Subcutaneous abdominal adipose tissue (tissue), 5 donors: ENCODE measurements around the gene POLR1C.
"Not testable (repeated sequence)": the region's sequence is repeated elsewhere in the genome, so short reads cannot be mapped to it uniquely, and the experiment has no call there.

Experiments
- H3K27ac ChIP-seq: one replicate; pipeline ENCODE4 v1.7.0; 2013; ENCODE audit warnings: low read depth, mild to moderate bottlenecking, inconsistent platforms, low read length, moderate library complexity
- H3K27me3 ChIP-seq, 5 donors: one replicate each; pipeline ENCODE4 v1.7.0; 2013; ENCODE audit warnings: low read length in 5 of 5, inconsistent platforms in 1 of 5; ENCODE audit not compliant: control insufficient read depth in 5 of 5, insufficient read depth in 4 of 5
- H3K36me3 ChIP-seq, 5 donors: one replicate each; pipeline ENCODE4 v1.7.0; 2013; ENCODE audit warnings: low read length in 5 of 5; ENCODE audit not compliant: control insufficient read depth in 5 of 5, insufficient read depth in 5 of 5
- H3K4me1 ChIP-seq, 5 donors: one replicate each; pipeline ENCODE4 v1.7.0; 2013; ENCODE audit warnings: low read length in 5 of 5, mild to moderate bottlenecking in 3 of 5, moderate library complexity in 1 of 5; ENCODE audit not compliant: control insufficient read depth in 5 of 5, insufficient read depth in 5 of 5
- H3K4me3 ChIP-seq, 5 donors: one replicate each; pipeline ENCODE4 v1.7.0; 2013; ENCODE audit warnings: low read length in 5 of 5, low read depth in 1 of 5
- H3K9ac ChIP-seq, 5 donors: one replicate each; pipeline ENCODE4 v1.7.0; 2013; ENCODE audit warnings: low read length in 5 of 5, mild to moderate bottlenecking in 4 of 5, moderate library complexity in 3 of 5
- H3K9me3 ChIP-seq, 5 donors: one replicate each; pipeline ENCODE4 v1.7.0; 2013; ENCODE audit warnings: low read length in 5 of 5; ENCODE audit not compliant: control insufficient read depth in 5 of 5
- donor health status: healthy.
- donor health status: healthy.
- donor health status: healthy.
- donor health status: healthy.
- donor health status: healthy.

POLR1C gene

GRCh38 chr6:43498291-43498690 is 18.6 kb upstream of the POLR1C start:
- not testable (repeated sequence) for H3K9me3 ChIP-seq, H3K4me3 ChIP-seq, H3K27ac ChIP-seq, H3K27me3 ChIP-seq, H3K9ac ChIP-seq
- Histone ChIP-seq H3K4me1 (peaks cover 0 to 34% (median 4%) of the 10 kb centered on the region in 5 donors), H3K36me3 (peaks cover 2 to 62% (median 58%) of the 10 kb centered on the region in 5 donors)

DNA sequence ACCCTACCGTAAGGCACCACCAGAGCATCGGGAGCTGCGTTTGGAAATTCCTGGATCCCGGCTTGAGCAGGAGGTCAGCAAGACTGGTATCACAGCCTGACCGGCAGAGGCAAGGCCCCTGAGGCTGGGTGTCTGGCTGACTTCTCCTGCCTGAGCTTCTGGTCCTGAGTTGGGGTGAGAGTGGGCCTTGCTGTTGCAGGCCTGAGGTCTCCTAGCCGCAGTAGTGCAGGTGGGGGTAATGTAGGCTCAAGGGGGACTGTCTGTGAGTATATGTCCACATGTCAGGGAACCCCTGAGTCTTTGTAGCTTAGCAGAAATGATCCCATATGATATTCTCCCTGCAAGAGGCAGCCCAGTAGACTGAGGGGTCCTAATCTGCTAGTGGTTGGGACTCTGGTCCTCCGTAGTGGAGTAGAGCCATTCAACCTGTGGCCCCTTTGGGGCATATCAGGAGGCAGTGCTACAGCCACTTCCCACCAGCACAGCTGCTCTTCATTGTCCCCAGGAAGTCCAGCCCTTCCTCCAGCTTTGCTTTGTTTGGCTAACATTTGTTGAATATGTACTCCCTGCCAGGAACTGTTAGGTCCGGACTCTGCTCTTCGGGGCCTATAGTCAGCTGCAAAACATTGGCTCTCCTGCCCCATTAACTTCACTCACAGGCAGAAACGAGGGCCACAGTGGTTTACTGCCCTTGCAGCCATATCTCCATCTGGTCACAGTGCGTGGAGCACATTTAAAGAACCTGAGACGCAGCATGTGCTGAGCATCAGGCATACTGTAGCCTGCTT is 17.7 kb upstream of the POLR1C start:
- H3K9ac ChIP-seq = no peak overlapping the region
- H3K4me1 ChIP-seq = peaks cover 0 to 34% (median 4%) of the 10 kb centered on the region in 5 donors

DNA sequence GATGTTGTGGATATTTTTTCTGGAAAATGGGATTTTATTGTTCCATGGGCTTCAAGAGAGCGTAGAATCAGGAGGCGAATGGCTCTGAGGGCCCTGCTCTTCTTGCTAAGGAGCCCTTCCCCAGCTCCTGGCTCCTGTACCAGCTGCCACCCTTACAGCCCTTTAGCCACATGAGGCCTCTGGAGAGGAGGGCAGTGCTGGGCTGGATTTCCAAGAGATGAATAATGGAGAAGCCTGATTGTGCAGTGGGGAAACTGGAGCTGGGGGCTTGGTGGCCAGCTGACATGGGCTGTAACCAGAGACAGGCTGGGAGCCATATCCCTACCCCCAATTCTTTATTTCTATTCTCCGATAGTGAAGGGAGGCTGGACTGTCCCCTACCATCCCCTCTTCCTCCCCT is 16.0 kb upstream of the POLR1C start:
- Histone ChIP-seq H3K36me3 (peaks cover 2 to 87% (median 81%) of the 10 kb centered on the region in 5 donors), H3K27ac (no peak overlapping the region), H3K9ac (no peak overlapping the region)

More for the DNA sequence above, 17.7 kb upstream of the POLR1C start:
- no peaks in the 10 kb centered on the region for H3K9me3 ChIP-seq
- H3K36me3 ChIP-seq = peaks cover 2 to 70% (median 64%) of the 10 kb centered on the region in 5 donors
- no peak overlapping the region for H3K27ac ChIP-seq
- H3K4me3 ChIP-seq = no peak overlapping the region
- no peaks in the 10 kb centered on the region for H3K27me3 ChIP-seq

GRCh38 chr6:43502666-43503065 is 14.2 kb upstream of the POLR1C start:
- Histone ChIP-seq H3K27ac (no peak overlapping the region), H3K36me3 (peaks cover 2 to 80% (median 76%) of the 10 kb centered on the region in 5 donors), H3K9me3 (no peaks in the 10 kb centered on the region)

More for the DNA sequence above, 16.0 kb upstream of the POLR1C start:
- peaks cover 0 to 26% (median 4%) of the 10 kb centered on the region in 5 donors for H3K4me1 ChIP-seq
- no peak overlapping the region for H3K4me3 ChIP-seq
- no peaks in the 10 kb centered on the region for H3K9me3 ChIP-seq
- H3K27me3 ChIP-seq = no peaks in the 10 kb centered on the region

DNA sequence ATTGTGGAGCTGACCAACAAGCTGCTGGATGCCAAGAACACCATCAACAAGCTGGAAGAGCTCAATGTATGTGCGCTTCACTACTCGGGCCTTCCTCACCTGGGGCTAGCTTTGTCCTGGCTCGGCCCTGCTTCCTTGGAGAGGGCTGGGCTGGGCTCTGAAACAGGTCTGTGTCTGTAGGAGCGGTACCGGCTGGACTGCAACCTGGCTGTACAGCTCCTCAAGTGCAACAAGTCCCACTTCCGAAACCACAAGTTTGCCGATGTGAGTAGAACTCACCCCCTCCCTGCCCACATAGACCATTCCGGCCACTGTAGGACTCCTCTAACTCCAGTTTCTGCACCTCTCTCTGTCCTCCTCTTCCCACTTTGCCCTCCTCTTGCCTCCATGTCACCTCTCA is 13.4 kb upstream of the POLR1C start:
- Histone ChIP-seq H3K36me3 (peaks cover 2 to 72% (median 68%) of the 10 kb centered on the region in 5 donors), H3K4me3 (no peak overlapping the region), H3K9ac (no peak overlapping the region), H3K27me3 (peaks cover 2 to 16% (median 3%) of the 10 kb centered on the region in 5 donors), H3K4me1 (peaks cover 0 to 32% (median 9%) of the 10 kb centered on the region in 5 donors), H3K27ac (no peak overlapping the region), H3K9me3 (no peaks in the 10 kb centered on the region)

More at GRCh38 chr6:43502666-43503065, 14.2 kb upstream of the POLR1C start:
- Histone ChIP-seq H3K27me3 (peaks cover 0 to 8% (median 2%) of the 10 kb centered on the region in 5 donors), H3K4me3 (no peak overlapping the region), H3K9ac (no peak overlapping the region), H3K4me1 (peaks cover 0 to 32% (median 9%) of the 10 kb centered on the region in 5 donors)

DNA sequence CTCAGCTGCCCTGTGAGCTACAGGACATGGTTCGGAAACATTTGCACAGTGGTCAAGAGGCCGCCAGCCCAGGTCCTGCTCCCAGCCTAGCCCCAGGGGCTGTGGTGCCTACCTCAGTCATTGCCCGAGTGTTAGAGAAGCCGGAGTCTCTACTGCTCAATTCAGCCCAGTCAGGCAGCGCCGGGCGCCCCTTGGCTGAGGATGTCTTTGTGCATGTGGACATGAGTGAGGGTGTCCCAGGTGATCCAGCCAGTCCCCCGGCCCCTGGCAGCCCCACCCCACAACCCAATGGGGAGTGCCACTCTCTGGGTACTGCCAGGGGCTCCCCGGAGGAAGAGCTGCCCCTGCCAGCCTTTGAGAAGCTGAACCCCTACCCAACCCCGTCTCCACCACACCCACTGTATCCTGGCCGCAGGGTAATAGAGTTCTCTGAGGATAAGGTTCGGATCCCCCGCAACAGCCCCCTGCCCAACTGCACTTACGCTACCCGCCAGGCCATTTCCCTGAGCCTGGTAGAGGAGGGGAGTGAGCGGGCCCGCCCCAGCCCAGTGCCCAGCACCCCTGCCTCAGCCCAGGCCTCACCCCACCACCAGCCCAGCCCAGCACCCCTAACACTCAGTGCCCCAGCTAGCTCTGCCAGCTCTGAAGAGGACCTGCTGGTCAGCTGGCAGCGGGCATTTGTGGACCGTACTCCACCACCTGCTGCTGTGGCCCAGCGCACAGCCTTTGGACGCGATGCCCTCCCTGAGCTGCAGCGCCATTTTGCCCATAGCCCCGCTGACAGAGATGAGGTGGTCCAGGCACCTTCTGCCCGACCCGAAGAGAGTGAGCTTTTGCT is 11.9 kb upstream of the POLR1C start:
- peaks cover 6 to 24% (median 8%) of the 10 kb centered on the region in 5 donors for H3K27me3 ChIP-seq
- no peak overlapping the region for H3K9ac ChIP-seq
- H3K4me3 ChIP-seq = no peak overlapping the region
- H3K4me1 ChIP-seq = peaks cover 2 to 26% (median 12%) of the 10 kb centered on the region in 5 donors
- peaks cover 0 to 57% (median 54%) of the 10 kb centered on the region in 5 donors for H3K36me3 ChIP-seq
- no peak overlapping the region for H3K27ac ChIP-seq
- H3K9me3 ChIP-seq = no peaks in the 10 kb centered on the region

DNA sequence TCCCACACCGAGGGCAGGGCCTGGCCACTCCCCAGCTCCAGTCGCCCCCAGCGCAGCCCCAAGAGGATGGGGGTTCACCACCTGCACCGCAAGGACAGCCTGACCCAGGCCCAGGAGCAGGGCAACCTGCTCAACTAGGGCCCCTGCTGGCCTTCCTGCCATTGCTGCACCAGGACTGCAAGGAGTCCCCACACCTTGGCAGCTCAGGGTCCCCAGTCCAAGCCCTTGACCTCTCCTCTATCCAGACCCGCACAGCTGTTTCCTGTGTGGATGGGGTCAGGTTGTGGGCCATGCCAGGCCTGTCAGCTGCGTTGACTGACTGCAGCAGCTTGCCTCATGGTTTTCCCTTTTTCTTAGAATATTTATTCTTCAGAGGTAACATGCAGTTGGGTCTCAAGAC is 11.2 kb upstream of the POLR1C start:
- Histone ChIP-seq H3K27me3 (peaks cover 6 to 24% (median 8%) of the 10 kb centered on the region in 5 donors), H3K9ac (no peak overlapping the region), H3K36me3 (peaks cover 0 to 50% (median 47%) of the 10 kb centered on the region in 5 donors), H3K27ac (no peak overlapping the region), H3K4me1 (peaks cover 2 to 26% (median 17%) of the 10 kb centered on the region in 5 donors), H3K9me3 (no peaks in the 10 kb centered on the region), H3K4me3 (no peak overlapping the region)

- Histone ChIP-seq H3K27me3 (peaks cover 6 to 24% (median 8%) of the 10 kb centered on the region in 5 donors), H3K4me3 (no peak overlapping the region), H3K9ac (no peak overlapping the region), H3K9me3 (no peaks in the 10 kb centered on the region), H3K36me3 (peaks cover 0 to 48% (median 47%) of the 10 kb centered on the region in 5 donors), H3K27ac (no peak overlapping the region), H3K4me1 (peaks cover 2 to 30% (median 19%) of the 10 kb centered on the region in 5 donors)
These were observed 10.7 kb upstream of the POLR1C start for GRCh38 chr6:43506171-43506570.

DNA sequence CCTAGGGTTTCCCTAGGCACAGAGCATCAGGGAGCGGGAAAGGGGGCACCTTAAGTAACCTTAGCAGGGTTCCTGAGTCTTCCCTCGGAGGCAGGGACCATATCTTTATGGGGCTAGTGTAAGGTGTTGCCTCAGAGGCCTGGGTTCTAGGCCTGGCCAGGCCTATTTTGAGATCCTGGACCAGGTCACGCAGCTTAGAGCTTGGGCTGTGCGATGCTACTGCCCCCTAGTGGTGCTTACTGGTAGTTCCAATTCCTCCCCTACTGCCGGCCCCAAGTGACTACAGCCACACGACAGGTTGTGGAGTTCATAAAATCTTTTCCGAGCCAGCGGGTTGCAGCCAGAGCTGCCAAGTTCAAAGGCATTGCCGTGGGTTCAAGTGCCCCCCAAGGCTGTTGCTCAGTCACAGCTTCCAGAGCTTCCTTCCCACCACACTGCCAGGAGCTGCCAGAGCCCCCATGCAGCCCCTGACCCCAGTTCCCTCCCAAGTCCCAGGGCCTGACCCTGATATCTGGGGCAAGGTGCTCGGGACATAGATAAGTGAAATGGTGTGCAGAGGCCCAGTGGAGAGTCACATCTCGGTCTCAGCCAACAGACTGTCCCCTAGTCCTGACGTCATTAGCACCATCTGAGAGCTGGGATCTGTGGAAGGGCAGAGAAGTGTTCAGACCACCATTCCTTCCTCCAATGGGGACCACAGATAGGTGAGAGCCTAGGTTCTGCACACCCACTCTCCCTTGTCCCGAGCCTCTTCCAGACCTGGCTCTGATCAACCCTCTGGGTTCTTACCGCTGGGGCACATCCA is 10.0 kb upstream of the POLR1C start:
- Histone ChIP-seq H3K9ac (no peak overlapping the region), H3K36me3 (peaks cover 0 to 48% (median 48%) of the 10 kb centered on the region in 5 donors), H3K4me3 (no peak overlapping the region), H3K27ac (no peak overlapping the region), H3K27me3 (peaks cover 6 to 24% (median 8%) of the 10 kb centered on the region in 5 donors), H3K4me1 (peaks cover 2 to 35% (median 19%) of the 10 kb centered on the region in 5 donors), H3K9me3 (no peaks in the 10 kb centered on the region)
